H7 (cell line): Measurements from ENCODE around the gene BRCC3. TPM values are rescaled to one million over a fixed set of nuclear protein-coding genes. Genes with fewer than 3 reads are reported as not detected.

ENCODE experiments used
- DNase-seq: peaks from one replicate; pipeline ENCODE4 v3.0.0; 2012
- H3K27me3 ChIP-seq: 2 replicates; pipeline ENCODE4 v1.6.0; 2011; ENCODE audit warnings: mild to moderate bottlenecking, low read length; ENCODE audit not compliant: control insufficient read depth, insufficient read depth
- H3K36me3 ChIP-seq: replicated peaks from 2 replicates; pipeline ENCODE4 v1.5.1; 2011; ENCODE audit warnings: low read length; ENCODE audit not compliant: control insufficient read depth, insufficient read depth
- H3K4me3 ChIP-seq: 2 replicates; pipeline ENCODE4 v1.5.1; 2011; ENCODE audit warnings: low read depth, mild to moderate bottlenecking, control low read depth, low read length, moderate library complexity; ENCODE audit not compliant: insufficient read depth
- total RNA-seq: library from RNA; depleted of rRNA; stranded (reverse); fragments of >200 nt; shearing (Covaris generic); gene quantifications from 2 replicates; pipeline ENCODE4 v1.2.3, GENCODE V29; 2014

BRCC3 gene
- total RNA-seq, 1 experiment from 2014 or later = 7.9 TPM

- Histone ChIP-seq H3K36me3 (no peaks in the 10 kb centered on the region), H3K4me3 (no peak overlapping the region), H3K27me3 (no peaks in the 10 kb centered on the region)
- peak; percentile 46 for DNase-seq
These were observed 22.2 kb upstream of the BRCC3 start for GRCh38 chrX:155048977-155049619.

DNA sequence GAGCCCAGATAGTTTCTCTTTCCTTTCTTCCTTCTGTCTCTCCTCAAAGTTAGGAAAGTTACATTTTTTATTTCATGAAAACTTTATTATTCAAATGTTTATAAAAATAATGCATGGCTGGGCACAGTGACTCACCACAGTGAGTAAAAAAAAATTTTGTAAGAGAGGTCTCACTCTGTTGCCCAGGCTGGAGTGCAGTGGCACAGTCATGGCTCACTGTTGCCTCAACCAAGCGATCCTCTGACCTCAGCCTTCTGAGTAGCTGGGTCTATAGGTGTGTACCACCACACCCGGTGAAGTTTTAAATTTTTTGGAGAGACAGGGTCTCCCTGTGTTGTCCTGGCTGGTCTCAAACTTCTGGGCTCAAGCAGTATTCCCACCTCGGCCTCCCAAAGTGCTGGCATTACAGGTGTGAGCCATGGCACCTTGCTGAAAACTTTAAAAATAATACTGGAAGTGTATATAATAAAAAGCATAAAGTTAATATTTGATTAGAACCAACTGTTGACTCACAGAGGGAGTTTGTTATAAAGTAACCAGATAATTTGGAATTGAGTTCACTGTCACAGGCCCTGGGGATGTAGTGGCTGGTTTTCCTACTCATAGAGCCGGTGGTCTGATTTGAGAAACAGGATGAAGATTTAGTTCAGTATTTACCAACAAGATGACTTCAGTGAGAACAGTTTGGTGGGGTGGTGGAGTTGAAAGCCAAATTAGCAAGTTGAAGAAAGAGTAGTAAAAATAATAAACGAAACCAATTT lies 18.4 kb upstream of the BRCC3 start:
- no peak for DNase-seq
- Histone ChIP-seq H3K36me3 (no peaks in the 10 kb centered on the region), H3K4me3 (no peak overlapping the region), H3K27me3 (no peaks in the 10 kb centered on the region)

GRCh38 chrX:155053656-155054055 lies 17.7 kb upstream of the BRCC3 start:
- Histone ChIP-seq H3K4me3 (no peak overlapping the region), H3K36me3 (no peaks in the 10 kb centered on the region), H3K27me3 (no peaks in the 10 kb centered on the region)
- DNase-seq = no peak

GRCh38 chrX:155054255-155054654 lies 17.1 kb upstream of the BRCC3 start:
- Histone ChIP-seq H3K4me3 (no peak overlapping the region), H3K27me3 (no peaks in the 10 kb centered on the region), H3K36me3 (no peaks in the 10 kb centered on the region)
- no peak for DNase-seq

- H3K27me3 ChIP-seq = no peaks in the 10 kb centered on the region
- no peak for DNase-seq
These were observed 15.8 kb upstream of the BRCC3 start for GRCh38 chrX:155055494-155055893.

GRCh38 chrX:155056471-155056870 lies 14.8 kb upstream of the BRCC3 start:
- no peak overlapping the region for H3K4me3 ChIP-seq
- DNase-seq = no peak
- H3K36me3 ChIP-seq = no peaks in the 10 kb centered on the region
- no peaks in the 10 kb centered on the region for H3K27me3 ChIP-seq

More at GRCh38 chrX:155055494-155055893, 15.8 kb upstream of the BRCC3 start:
- Histone ChIP-seq H3K36me3 (no peaks in the 10 kb centered on the region), H3K4me3 (no peak overlapping the region)

- Histone ChIP-seq H3K27me3 (no peaks in the 10 kb centered on the region), H3K36me3 (no peaks in the 10 kb centered on the region), H3K4me3 (no peak overlapping the region)
- peak; percentile 32 for DNase-seq
These were observed 14.2 kb upstream of the BRCC3 start for GRCh38 chrX:155056877-155057792.

GRCh38 chrX:155061760-155062159 lies 9.5 kb upstream of the BRCC3 start:
- no peak overlapping the region for H3K4me3 ChIP-seq
- no peaks in the 10 kb centered on the region for H3K36me3 ChIP-seq
- no peaks in the 10 kb centered on the region for H3K27me3 ChIP-seq
- no peak for DNase-seq

DNA sequence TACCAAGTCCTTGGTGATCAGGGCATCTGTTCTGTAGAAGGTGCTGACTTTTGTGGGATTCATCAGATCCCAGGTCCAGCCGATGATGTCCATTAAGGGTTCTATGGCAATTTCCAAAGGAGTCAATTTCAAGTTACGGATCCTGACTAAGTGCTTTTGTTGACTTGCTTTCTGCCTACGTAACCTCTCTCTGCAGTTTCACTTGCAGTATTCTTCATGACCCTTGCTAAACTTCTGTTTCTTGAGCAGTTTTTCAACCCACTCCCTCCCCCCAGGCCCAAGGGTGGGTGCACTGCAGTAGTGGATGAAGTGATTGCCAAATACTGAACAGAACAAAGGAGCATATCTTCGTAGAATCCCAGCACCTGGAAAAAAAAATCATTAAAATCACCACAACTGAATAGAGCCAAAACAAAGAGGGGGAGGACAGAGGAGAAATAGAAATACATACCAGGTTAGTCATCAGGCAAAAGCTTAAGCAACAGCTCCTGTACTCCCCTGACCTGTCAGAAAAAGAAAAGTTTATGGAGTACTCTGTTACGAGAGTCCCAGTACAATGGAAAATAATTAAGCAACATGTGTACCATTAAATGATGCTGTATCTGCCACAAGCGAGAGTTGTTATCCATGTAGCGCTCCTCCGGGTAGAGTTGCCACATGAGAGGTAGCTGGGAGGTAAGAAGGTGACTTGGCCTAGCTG lies 6.1 kb upstream of the BRCC3 start:
- Histone ChIP-seq H3K4me3 (no peak overlapping the region), H3K27me3 (no peaks in the 10 kb centered on the region), H3K36me3 (no peaks in the 10 kb centered on the region)
- DNase-seq = no peak

- DNase-seq = no peak
- H3K4me3 ChIP-seq = no peak overlapping the region
- H3K27me3 ChIP-seq = no peaks in the 10 kb centered on the region
- no peaks in the 10 kb centered on the region for H3K36me3 ChIP-seq
These were observed 3.1 kb upstream of the BRCC3 start for GRCh38 chrX:155068165-155068564.

GRCh38 chrX:155069414-155069813 lies 1.9 kb upstream of the BRCC3 start:
- DNase-seq = no peak
- no peaks in the 10 kb centered on the region for H3K36me3 ChIP-seq
- H3K4me3 ChIP-seq = no peak overlapping the region
- no peaks in the 10 kb centered on the region for H3K27me3 ChIP-seq

DNA sequence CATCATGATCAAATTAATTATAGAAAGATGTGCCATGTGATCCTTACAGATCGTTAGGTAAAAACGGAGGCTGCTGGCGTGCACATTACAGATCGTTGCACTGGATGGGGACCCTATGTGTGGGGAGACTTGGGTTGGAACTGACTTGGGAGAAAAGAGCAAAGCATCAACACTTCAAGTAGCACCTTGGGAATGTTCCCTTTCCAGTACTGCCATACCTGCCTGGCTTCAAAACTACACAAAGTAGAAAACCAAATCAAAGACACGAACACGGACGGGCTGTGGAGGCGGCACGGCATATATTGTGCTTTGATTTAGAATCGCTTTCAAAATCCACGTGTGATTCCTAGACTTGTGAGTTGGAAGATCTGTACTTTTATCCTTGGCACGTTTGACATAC lies 1.3 kb upstream of the BRCC3 start:
- DNase-seq = no peak
- Histone ChIP-seq H3K36me3 (no peaks in the 10 kb centered on the region), H3K4me3 (peak overlapping the region; percentile 52), H3K27me3 (no peaks in the 10 kb centered on the region)

DNA sequence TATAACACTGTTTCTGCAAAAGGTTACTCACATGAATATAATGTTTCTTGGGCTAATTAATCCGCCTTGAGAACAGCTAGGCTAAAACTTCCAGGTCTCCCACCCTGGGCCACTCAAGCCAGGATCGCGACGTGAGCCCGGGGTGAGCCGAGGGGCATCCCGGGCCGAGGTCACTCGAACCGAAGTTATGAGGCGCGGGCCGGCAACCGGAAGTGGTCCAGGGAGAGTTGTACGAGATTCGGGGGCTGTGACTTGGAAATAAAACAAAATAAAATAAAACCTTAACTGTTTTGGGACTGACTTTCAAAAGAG lies 689 bp upstream of the BRCC3 start:
- peak overlapping the region; percentile 52 for H3K4me3 ChIP-seq
- H3K36me3 ChIP-seq = no peaks in the 10 kb centered on the region
- H3K27me3 ChIP-seq = no peaks in the 10 kb centered on the region
- no peak for DNase-seq

DNA sequence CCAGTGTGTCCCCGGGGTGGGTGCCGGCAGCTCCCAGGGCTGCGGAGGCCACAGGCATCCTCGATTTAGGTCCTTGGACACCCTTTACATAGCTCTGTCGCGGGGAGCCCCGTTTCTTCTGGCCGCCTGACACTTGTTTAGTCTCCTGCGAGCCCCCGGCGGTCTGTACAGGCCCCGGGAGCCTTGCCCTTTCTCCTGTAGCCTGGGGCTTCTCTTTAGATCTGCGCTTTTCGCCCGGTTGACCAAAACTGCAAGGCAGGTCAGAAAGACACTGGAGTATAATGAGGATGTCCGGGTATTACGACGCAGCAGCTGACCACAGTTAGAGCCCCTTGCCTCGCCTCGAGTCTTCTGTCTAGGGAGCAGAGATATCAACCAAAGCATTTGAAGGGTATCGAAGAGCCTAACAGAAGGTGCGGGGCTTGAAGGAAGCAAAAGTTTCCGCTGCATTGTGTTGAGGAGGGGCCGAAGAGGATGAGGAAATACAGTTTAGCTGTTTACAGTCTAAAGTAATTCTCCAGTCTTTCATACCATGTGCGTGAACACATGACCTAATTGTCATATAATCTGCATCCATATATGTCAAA lies 479 bp downstream of the BRCC3 start:
- peak overlapping the region; percentile 53 for H3K4me3 ChIP-seq
- H3K27me3 ChIP-seq = no peaks in the 10 kb centered on the region
- no peaks in the 10 kb centered on the region for H3K36me3 ChIP-seq
- no peak for DNase-seq
